Neural progenitor cell (in vitro differentiated cells): ENCODE measurements around the gene BOD1L2.

ENCODE experiments used
- CTCF ChIP-seq: fragments of 200-600 bp; sonication (generic); IDR thresholded peaks from 2 replicates; pipeline ENCODE4 v1.5.1; 2017; ENCODE audit warnings: antibody characterized with exemption, mild to moderate bottlenecking
- EZH2phosphoT487 ChIP-seq: fragments of 200-600 bp; sonication (generic); IDR thresholded peaks from 2 replicates; pipeline ENCODE4 v1.6.1; 2017; ENCODE audit warnings: antibody characterized with exemption

GRCh38 chr18:57148263-57148662 is 1.4 kb downstream of the BOD1L2 start:
- no peak for TF ChIP-seq CTCF
- TF ChIP-seq EZH2phosphoT487 = no peak
